ENCODE data around the gene CACNA1I.

DNA sequence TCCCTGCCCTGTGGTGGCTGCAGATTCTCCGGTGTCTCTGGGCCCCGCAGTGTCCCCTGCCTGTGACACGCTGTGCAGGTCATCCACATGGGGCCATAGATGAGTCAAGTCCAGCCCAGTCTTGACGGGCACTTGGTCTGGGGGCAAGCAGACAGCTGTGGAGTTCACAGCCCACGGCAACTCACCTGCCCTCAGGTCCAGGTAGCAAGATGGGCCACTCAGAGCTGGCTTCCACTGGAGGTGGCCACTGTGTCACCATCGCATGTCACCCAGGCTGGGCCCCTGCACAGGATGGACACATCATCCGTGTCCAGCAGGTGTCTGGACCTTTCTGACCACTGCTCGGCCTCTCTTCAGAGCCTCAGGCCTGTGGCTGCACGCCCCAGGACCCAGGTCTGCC is 109.9 kb downstream of the CACNA1I start:
- TF ChIP-seq, protein P1, sequence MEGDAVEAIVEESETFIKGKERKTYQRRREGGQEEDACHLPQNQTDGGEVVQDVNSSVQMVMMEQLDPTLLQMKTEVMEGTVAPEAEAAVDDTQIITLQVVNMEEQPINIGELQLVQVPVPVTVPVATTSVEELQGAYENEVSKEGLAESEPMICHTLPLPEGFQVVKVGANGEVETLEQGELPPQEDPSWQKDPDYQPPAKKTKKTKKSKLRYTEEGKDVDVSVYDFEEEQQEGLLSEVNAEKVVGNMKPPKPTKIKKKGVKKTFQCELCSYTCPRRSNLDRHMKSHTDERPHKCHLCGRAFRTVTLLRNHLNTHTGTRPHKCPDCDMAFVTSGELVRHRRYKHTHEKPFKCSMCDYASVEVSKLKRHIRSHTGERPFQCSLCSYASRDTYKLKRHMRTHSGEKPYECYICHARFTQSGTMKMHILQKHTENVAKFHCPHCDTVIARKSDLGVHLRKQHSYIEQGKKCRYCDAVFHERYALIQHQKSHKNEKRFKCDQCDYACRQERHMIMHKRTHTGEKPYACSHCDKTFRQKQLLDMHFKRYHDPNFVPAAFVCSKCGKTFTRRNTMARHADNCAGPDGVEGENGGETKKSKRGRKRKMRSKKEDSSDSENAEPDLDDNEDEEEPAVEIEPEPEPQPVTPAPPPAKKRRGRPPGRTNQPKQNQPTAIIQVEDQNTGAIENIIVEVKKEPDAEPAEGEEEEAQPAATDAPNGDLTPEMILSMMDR (IDR thresholded peaks at IDR 0.05): no peak
- no peak for TF ChIP-seq POLR2A (IDR thresholded peaks at IDR 0.05)

Data from body of pancreas (tissue), 4 donors.